Endodermal cell (in vitro differentiated cells): ENCODE results near the gene FIS1. TPM values are rescaled to one million over a fixed set of nuclear protein-coding genes. Genes with fewer than 3 reads are reported as not detected.

ENCODE experiments used
- DNase-seq: peaks from one replicate; pipeline ENCODE4 v3.0.0-alpha.2; 2017
- H3K27ac ChIP-seq: 2 replicates; pipeline ENCODE4 v1.5.1; 2013; ENCODE audit warnings: mild to moderate bottlenecking, low read depth, low read length, moderate library complexity
- H3K27me3 ChIP-seq: 2 replicates; pipeline ENCODE4 v1.6.1; 2013; ENCODE audit warnings: mild to moderate bottlenecking, low read length, moderate library complexity; ENCODE audit not compliant: insufficient read depth, control insufficient read depth, poor library complexity, severe bottlenecking
- H3K36me3 ChIP-seq: 2 replicates; pipeline ENCODE4 v1.7.0; 2013; ENCODE audit warnings: mild to moderate bottlenecking, low read length, moderate library complexity; ENCODE audit not compliant: control insufficient read depth, insufficient read depth
- H3K4me1 ChIP-seq: one replicate; pipeline ENCODE4 v1.7.0; 2013; ENCODE audit warnings: low read length; ENCODE audit not compliant: control insufficient read depth, insufficient read depth
- H3K4me3 ChIP-seq: 2 replicates; pipeline ENCODE4 v1.5.1; 2013; ENCODE audit warnings: mild to moderate bottlenecking, low read length, moderate library complexity
- H3K9ac ChIP-seq: 2 replicates; pipeline ENCODE4 v1.6.1; 2013; ENCODE audit warnings: mild to moderate bottlenecking, low read length, moderate library complexity; ENCODE audit not compliant: poor library complexity, severe bottlenecking; ENCODE audit errors: extremely low read depth
- H3K9me3 ChIP-seq: 2 replicates; pipeline ENCODE4 v1.6.1; 2013; ENCODE audit warnings: mild to moderate bottlenecking, low read length, moderate library complexity; ENCODE audit not compliant: control insufficient read depth
- H3K27ac Mint-ChIP-seq: 2 replicates; pipeline ENCODE4 v1.8.0; 2020; ENCODE audit warnings: mixed read lengths
- H3K27me3 Mint-ChIP-seq: 2 replicates; pipeline ENCODE4 v1.8.0; 2021; ENCODE audit warnings: mild to moderate bottlenecking, mixed read lengths; ENCODE audit not compliant: insufficient read depth
- H3K36me3 Mint-ChIP-seq: 2 replicates; pipeline ENCODE4 v1.8.0; 2020; ENCODE audit warnings: low read depth, mixed read lengths
- H3K4me1 Mint-ChIP-seq: 2 replicates; pipeline ENCODE4 v1.8.0; 2020; ENCODE audit warnings: mixed read lengths
- H3K4me3 Mint-ChIP-seq: 2 replicates; pipeline ENCODE4 v1.8.0; 2020; ENCODE audit warnings: mild to moderate bottlenecking, moderate library complexity, mixed read lengths
- H3K9me3 Mint-ChIP-seq: 2 replicates; pipeline ENCODE4 v1.8.0; 2020; ENCODE audit warnings: mild to moderate bottlenecking, mixed read lengths
- CTCF ChIP-seq: fragments of 200-600 bp; sonication (generic); conservative IDR thresholded peaks from 2 replicates; pipeline ENCODE4 v1.5.0; 2021; ENCODE audit warnings: antibody characterized with exemption, mild to moderate bottlenecking
- WGBS, 2 experiments: methylation state at CpG; one replicate each; pipeline versions ENCODE4 v1.1.5 to v1.1.7; 2013; ENCODE audit warnings: missing lambda C conversion rate in 2 of 2, mixed read lengths in 1 of 2; ENCODE audit not compliant: insufficient coverage in 1 of 2, insufficient read length in 1 of 2; 5-methylcytosine and 5-hydroxymethylcytosine counted together
- total RNA-seq, 2 donors: library from RNA; stranded (reverse); fragmentation: NEBNext Ultra II Directional in 1 of 2; extraction: Animal tissue kit (Norgen Biotek cat#: 25700) in 1 of 2; gene quantifications; 2 replicates in 1 of 2; 3 replicates in 1 of 2; pipeline ENCODE4 v1.2.1, GENCODE V29; 2021

The FIS1 gene
- total RNA-seq, 2 donors from 2014 or later = 99.9 to 102 TPM

- no peak for DNase-seq
- Histone ChIP-seq H3K9ac (no peak overlapping the region), H3K4me3 (no peak overlapping the region), H3K27ac (no peak overlapping the region), H3K27me3 (no peaks in the 10 kb centered on the region), H3K4me1 (no peaks in the 10 kb centered on the region), H3K36me3 (peaks cover 10% of the 10 kb centered on the region), H3K9me3 (no peaks in the 10 kb centered on the region)
- no peaks in the 10 kb centered on the region for H3K9me3 Mint-ChIP-seq
- peaks cover 4% of the 10 kb centered on the region for H3K4me1 Mint-ChIP-seq
- WGBS, 2 experiments = 95 to 96% methylated on average over 8 to 24 of the region's 24 CpGs
- H3K36me3 Mint-ChIP-seq = peaks cover 29% of the 10 kb centered on the region
- no peak for TF ChIP-seq CTCF
- H3K27ac Mint-ChIP-seq = no peak overlapping the region
- no peaks in the 10 kb centered on the region for H3K27me3 Mint-ChIP-seq
- H3K4me3 Mint-ChIP-seq = no peak overlapping the region
Observed at GRCh38 chr7:101211501-101211900, 33.4 kb downstream of the FIS1 start.

DNA sequence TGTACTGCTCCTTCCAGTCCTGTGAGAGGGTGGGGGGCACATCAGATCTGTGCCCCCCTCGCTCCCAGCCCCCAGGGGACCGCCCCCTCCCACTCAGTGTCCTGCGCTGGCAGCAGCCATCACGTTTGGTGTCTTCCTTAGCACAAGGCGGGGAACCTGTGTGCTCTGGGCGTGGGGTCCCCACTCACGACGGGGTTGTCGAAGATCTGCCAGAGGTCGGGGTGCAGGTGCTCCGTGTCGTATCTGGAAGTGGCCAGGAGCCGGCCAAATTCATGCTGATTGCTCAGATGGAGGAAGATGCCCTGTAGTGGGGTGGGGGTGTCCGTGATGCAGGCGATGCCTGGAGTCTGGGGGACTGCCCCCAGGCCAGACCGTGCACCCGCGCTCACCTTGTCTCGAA is 34.7 kb downstream of the FIS1 start:
- 96 to 99% methylated on average over 13 to 19 of the region's 19 CpGs for whole genome bisulfite sequencing, 2 experiments
- Histone ChIP-seq H3K27me3 (no peaks in the 10 kb centered on the region), H3K36me3 (peaks cover 9% of the 10 kb centered on the region), H3K27ac (no peak overlapping the region), H3K9ac (no peak overlapping the region), H3K9me3 (no peaks in the 10 kb centered on the region), H3K4me1 (no peaks in the 10 kb centered on the region), H3K4me3 (no peak overlapping the region)
- Mint-ChIP-seq H3K9me3 (no peaks in the 10 kb centered on the region), H3K4me1 (no peaks in the 10 kb centered on the region), H3K27ac (no peak overlapping the region), H3K27me3 (no peaks in the 10 kb centered on the region), H3K36me3 (peaks cover 31% of the 10 kb centered on the region), H3K4me3 (no peak overlapping the region)
- no peak for TF ChIP-seq CTCF
- DNase-seq = no peak

DNA sequence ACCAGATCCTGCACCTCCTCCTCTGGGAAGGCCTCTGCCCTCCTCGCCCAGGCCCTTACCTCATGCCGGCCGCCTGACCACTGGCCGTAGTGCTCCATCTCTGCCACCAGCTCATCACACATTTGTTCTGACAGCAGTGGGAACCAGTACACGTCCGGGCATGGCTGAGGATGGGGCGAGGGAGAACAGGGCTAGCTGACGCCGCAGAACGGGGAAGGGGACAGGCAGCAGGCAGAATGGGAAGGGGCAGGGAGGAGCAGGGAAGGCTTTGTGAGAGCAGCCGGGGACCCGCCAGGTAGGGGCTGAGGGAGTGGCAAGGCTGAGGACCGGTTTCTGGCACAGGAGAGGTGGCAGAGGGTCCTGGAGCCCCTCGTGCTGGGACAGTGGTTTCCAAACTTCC is 36.1 kb downstream of the FIS1 start:
- no peaks in the 10 kb centered on the region for H3K27me3 ChIP-seq
- Mint-ChIP-seq H3K27me3 (peaks cover 3% of the 10 kb centered on the region), H3K4me1 (no peaks in the 10 kb centered on the region), H3K4me3 (no peak overlapping the region), H3K9me3 (no peaks in the 10 kb centered on the region), H3K36me3 (peaks cover 20% of the 10 kb centered on the region), H3K27ac (no peak overlapping the region)
- no peak overlapping the region for H3K9ac ChIP-seq
- 92 to 96% methylated on average over 10 to 14 of the region's 14 CpGs for WGBS, 2 experiments
- no peak overlapping the region for H3K27ac ChIP-seq
- peaks cover 3% of the 10 kb centered on the region for H3K36me3 ChIP-seq
- TF ChIP-seq CTCF = no peak
- no peaks in the 10 kb centered on the region for H3K9me3 ChIP-seq
- no peak for DNase-seq
- H3K4me3 ChIP-seq = no peak overlapping the region
- no peaks in the 10 kb centered on the region for H3K4me1 ChIP-seq
